Retina (tissue), 1 donor: ENCODE measurements around the gene HAPLN1.

Source experiments
- DNase-seq: peaks from one replicate; pipeline ENCODE4 v3.0.0-alpha.2; 2016

HAPLN1 gene

DNA sequence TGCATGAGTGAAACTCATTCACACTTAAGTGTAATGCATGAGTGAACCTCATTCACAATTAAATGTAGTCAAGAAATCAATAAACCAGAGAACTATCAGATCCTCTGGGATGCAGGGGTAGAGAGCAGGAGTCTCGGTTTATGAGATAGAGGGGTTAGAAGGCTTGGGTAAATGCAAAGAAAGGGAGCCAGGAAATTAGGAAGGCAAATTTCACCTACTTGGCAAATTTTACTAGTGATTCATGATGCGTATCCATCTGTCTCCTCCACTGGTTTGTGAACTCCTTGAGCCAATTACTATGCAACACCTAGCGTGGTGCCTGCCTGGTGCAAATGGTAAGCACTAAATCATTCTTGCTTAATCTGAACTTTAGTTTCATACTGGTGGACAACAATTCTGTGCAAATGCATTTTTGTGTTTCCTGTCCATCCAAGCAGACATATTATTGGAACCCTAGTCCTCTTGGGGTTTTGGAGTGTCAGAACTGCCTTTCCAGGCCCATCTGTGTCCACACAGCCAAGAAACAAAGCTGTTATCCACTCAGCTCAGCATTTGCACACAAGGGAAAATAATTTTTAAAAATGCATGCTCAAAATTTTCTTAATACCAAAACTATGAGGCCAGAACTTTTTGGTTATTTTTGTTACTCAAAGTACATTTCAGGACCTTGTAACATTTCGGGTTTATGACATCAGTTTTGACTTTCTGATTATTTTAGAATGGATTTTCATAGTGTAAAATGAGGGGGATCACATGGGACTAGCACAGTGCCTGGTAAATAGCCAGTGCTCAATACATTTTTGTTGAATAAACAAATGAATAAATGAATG is 5.2 kb downstream of the HAPLN1 start:
- peak; percentile 36 for DNase-seq

GRCh38 chr5:83714810-83715209 is 5.8 kb downstream of the HAPLN1 start:
- DNase-seq = peak; percentile 33

DNA sequence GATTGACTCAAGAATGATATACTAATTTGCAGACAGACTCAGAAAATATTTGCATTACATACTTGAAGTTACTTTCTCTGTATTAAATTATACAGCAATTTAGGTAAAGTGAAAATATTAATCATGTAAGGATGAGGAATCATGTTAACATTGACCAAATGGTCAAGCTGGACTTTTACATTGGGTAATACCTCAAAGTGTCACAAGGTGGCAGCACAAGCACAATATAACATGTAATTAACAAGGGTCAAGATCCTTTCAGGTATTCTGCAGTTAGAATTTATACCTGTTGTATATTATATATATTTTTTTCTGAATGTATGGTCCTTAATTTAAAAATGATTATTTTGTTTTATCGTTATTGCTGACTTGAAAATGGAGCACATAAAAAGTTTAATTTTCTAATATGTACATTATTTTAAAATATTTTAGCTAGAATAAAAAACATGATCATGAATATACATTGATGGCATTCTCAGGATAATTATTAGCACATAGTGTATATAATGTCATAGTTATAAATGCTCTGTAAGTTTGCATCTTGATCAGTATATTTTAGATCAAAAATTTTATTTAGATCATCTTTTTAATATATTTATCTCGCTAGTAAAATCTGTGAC is 8.6 kb downstream of the HAPLN1 start:
- no peak for DNase-seq

- DNase-seq = no peak
Measured at GRCh38 chr5:83709973-83710372, 10.7 kb downstream of the HAPLN1 start.

GRCh38 chr5:83708170-83708569 is 12.5 kb downstream of the HAPLN1 start:
- DNase-seq = no peak

DNA sequence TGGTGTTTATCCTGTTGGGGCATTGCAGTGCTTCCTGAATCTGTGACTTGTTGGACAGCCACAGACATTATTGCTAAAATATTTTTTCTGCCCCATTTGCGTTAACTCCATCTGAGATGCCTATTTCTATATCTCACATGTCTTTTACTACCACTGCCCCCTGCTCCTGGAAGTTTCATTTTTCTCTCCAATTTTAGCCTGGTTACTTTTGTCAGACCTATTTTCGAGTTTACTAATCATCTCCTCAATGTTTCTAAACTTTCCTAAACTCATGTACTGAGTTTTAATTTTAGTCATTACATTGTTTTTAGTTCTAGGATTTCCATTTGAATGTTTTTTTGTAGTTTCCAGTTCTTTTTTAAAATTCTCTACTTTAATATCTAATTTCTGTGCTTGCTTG is 17.6 kb downstream of the HAPLN1 start:
- no peak for DNase-seq

GRCh38 chr5:83701886-83702285 is 18.8 kb downstream of the HAPLN1 start:
- DNase-seq = no peak

- DNase-seq = no peak
Measured at GRCh38 chr5:83689881-83690280, 30.8 kb downstream of the HAPLN1 start.

DNA sequence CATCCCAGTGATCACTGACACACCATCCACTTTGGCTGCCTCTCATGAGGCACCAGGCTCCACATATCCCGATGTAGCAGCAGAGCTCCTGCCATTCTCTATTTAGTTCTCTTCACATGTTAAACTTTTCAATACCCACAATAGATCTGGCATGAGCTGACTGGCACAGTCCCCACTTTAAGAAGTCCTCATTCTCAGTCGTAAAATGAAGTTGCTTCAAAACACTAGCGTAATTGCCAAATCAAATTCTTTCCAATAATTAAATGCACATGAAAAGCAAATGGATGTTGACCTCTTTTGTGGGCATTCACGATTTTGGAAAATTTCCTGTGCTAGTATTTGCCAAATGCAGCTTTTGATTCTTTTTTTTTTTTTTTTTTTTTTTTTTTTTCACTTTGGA is 32.4 kb downstream of the HAPLN1 start:
- DNase-seq = no peak

- DNase-seq = no peak
Measured at GRCh38 chr5:83687124-83687619, 33.5 kb downstream of the HAPLN1 start.

- DNase-seq = no peak
Measured at GRCh38 chr5:83686251-83686650, 34.4 kb downstream of the HAPLN1 start.

DNA sequence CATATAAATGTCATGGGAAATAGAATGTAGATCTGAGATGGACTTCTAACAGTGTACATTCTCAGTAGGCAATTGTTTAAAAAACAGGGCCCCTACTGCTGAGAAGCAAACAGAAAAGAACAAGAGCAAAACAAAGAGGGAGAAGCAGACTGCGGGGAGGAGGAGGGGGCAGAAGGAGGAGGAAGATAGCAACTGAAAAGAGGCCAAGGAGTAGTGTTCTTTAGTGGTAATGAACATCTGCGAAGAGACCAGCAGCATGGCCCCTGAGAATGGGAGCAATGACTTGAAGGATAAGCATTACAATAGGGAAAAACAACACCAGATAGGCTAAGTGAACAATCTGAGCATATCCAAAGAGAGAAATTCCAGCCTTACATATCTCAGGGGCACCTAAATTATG is 36.8 kb downstream of the HAPLN1 start:
- no peak for DNase-seq

DNA sequence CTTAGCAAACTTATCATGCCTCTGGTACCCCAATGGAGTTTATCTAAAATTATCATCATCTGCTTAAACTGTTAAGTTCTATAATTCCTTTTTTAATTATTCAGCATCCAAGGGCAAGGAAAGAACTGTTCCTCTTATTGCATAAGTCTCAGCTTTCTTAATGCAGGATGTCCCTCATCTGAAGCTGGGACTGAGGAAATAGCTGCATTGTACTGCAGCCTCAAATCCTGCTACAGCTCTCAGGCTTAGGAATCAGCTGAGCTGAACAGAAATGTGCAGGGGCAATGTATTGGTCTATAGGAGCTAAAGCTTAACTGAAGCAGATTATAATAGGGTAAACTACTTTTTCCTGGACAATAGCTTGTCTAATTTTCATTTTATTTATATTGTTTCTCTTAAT is 48.0 kb downstream of the HAPLN1 start:
- no peak for DNase-seq

GRCh38 chr5:83672158-83672557 is 48.5 kb downstream of the HAPLN1 start:
- no peak for DNase-seq

DNA sequence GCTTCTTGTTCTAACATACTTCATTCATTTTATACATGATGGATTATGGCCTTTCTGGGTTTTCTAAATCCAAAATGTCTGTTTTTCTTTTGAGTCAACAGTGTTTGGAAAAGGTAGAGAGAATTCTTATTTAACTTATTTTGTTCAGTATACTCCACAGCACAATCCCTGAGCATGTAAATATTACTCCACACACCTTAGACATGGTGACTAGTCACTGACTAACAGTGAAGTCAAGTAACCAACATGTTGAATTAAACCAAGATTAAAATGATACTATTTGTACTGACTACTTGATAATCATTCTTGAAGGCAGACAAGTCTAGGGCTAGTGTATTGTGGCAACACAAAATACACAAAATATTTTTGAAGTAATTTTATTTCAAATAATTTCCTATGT is 55.0 kb downstream of the HAPLN1 start:
- DNase-seq = no peak

GRCh38 chr5:83662558-83662957 is 58.1 kb downstream of the HAPLN1 start:
- no peak for DNase-seq

- DNase-seq = no peak
Measured at GRCh38 chr5:83657807-83658525, 62.7 kb downstream of the HAPLN1 start.

DNA sequence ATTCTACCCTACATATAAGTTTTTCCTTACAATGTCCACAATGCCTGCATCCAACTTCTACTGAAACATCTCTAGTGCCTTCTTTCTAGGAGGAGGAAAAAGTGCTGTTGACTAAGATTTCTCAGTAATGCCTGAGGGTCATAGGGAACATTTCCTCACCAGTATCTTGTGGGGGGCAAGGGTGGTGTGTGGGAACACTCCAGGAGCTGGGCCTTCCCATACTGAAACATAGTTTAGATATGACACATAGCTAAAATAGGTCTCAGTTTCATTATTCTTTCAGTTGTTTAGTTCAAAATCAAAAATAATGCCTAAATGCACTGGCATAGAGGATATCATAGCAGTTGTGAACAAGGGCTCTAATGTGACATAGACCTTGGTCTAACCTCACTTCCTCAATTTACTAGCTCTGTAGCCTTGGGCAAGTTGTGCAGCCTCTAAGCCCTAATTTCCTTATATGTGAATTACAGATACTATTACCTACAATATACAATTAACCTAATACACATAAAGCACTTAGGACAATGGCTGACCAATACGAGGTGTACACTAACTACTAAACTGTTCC is 66.1 kb downstream of the HAPLN1 start:
- DNase-seq = no peak

- no peak for DNase-seq
Measured at GRCh38 chr5:83653669-83654068, 67.0 kb downstream of the HAPLN1 start.

DNA sequence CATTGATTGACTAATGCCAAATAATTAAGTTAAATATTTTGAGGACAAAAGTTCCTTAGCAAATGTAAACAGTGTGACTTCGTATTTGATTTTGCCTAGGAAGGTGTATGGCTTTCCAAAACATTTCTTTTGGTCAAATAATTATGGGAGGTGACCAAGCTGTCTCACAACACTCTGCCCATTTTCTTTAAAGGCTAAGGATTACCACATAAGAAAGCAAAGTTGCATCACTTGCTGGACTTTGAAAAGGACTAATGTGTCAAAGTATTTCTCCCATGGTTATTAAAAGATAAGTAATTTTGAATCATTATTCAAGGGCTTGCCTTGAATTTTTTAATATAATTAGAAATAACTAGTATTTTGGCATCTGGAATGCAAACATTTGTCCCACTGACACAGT is 74.7 kb downstream of the HAPLN1 start:
- DNase-seq = no peak

DNA sequence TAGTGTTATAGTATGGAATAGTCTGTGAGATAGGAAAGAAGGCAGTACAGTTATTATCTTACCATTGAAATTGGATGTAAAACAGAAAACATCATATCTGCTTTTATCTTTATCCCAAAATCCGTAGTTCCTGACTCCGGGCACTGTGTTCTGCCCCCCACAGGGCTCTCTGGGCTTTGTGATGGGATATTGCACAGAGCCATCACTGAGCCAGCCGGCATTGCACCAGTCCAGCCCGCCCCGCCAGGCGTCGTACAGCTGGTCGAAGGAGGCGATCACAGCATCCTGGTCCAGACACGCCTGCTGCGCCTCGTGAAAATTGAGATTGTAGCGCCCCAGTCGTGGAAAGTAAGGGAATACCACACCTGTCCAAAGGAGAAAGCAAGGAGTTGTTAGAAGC is 76.4 kb downstream of the HAPLN1 start:
- DNase-seq = no peak

DNA sequence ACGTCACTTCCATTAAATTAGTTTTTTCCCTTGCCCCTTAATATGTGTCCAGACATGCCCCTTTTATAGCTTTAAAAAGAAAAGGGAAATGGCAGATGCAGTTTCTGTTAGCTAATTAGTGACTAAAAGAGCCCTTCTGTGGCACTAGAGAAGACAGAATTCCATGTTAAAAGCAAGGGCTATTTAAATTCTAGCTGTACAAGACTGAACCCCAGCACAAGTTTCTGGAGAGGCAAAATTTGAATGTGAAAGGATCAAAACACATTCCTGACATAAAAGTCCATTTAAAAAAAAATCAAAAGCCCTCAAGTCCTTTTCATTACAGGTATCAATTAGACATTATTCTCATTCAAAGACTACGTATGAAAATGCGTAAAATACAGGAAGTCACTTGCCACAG is 78.7 kb downstream of the HAPLN1 start:
- no peak for DNase-seq

- no peak for DNase-seq
Measured at GRCh38 chr5:83639911-83640310, 80.7 kb downstream of the HAPLN1 start.

DNA sequence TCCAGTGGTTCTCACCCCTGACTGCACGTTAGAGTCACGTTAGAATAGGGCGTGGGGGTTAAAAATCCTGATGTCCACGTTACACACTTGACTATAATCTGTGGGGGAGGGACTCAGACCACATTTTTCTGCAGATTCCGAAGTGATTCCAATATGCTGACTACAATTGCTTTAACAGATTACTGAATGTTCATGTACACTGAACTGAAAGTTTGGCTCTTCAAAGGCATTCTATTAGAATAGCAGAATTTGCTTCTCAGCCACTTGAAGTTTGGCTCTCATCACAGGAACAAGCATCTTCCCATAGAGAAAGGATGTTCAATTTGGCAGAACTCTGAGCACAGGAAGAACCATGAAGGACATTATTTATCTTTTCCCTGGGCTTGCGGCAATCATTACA is 84.5 kb downstream of the HAPLN1 start:
- DNase-seq = no peak
